ENCODE data around the gene CHCHD3.
"Not testable (repeated sequence)": the region's sequence is repeated elsewhere in the genome, so short reads cannot be mapped to it uniquely, and the experiment has no call there.

Gene CHCHD3

GRCh38 chr7:132906193-132906835 is 175.6 kb downstream of the CHCHD3 start:
- H3K27ac Mint-ChIP-seq, result peak overlapping the region in 1 of 2 donors; percentile 92
- no peaks in the 10 kb centered on the region for H3K27me3 Mint-ChIP-seq
- no peaks in the 10 kb centered on the region for H3K9me3 Mint-ChIP-seq
- no peak for DNase-seq
- H3K4me1 Mint-ChIP-seq (ENCODE audit: low read depth in 2 of 2), result peaks cover 12 to 21% of the 10 kb centered on the region in 2 donors
- H3K4me3 Mint-ChIP-seq, result peak overlapping the region; percentile 21 to 60
- no peak for ATAC-seq (replicated peaks)
- no peaks in the 10 kb centered on the region for H3K36me3 Mint-ChIP-seq (ENCODE audit: insufficient read depth)

- H3K4me3 Mint-ChIP-seq, result peak overlapping the region; percentile 75 to 82
- ATAC-seq (replicated peaks), result not testable (repeated sequence)
These were observed 176.8 kb downstream of the CHCHD3 start for GRCh38 chr7:132905136-132905535.

GRCh38 chr7:132904209-132904608 is 177.7 kb downstream of the CHCHD3 start:
- Mint-ChIP-seq H3K4me3 (no peak overlapping the region), H3K27ac (no peak overlapping the region), H3K36me3 (ENCODE audit: insufficient read depth) (no peaks in the 10 kb centered on the region), H3K27me3 (no peaks in the 10 kb centered on the region), H3K4me1 (ENCODE audit: low read depth in 2 of 2) (peaks cover 10 to 21% of the 10 kb centered on the region in 2 donors), H3K9me3 (no peaks in the 10 kb centered on the region)
- ATAC-seq (replicated peaks) (no peak), DNase-seq (no peak)

More at GRCh38 chr7:132905136-132905535, 176.8 kb downstream of the CHCHD3 start:
- not testable (repeated sequence) for H3K36me3 Mint-ChIP-seq (ENCODE audit: insufficient read depth); H3K9me3 Mint-ChIP-seq; H3K27me3 Mint-ChIP-seq; DNase-seq
- Mint-ChIP-seq H3K4me1 (ENCODE audit: low read depth in 2 of 2) (peaks cover 10 to 21% of the 10 kb centered on the region in 2 donors), H3K27ac (peak overlapping the region; percentile 46 to 92)

- not testable (repeated sequence) for H3K27ac Mint-ChIP-seq; H3K4me3 Mint-ChIP-seq; H3K36me3 Mint-ChIP-seq (ENCODE audit: insufficient read depth); H3K9me3 Mint-ChIP-seq; ATAC-seq (replicated peaks); DNase-seq; H3K27me3 Mint-ChIP-seq
- peaks cover 10 to 21% of the 10 kb centered on the region in 2 donors for H3K4me1 Mint-ChIP-seq (ENCODE audit: low read depth in 2 of 2)
These were observed 179.6 kb downstream of the CHCHD3 start for GRCh38 chr7:132902294-132902693.

- Mint-ChIP-seq H3K27me3 (no peaks in the 10 kb centered on the region), H3K9me3 (no peaks in the 10 kb centered on the region), H3K4me3 (no peak overlapping the region), H3K4me1 (ENCODE audit: low read depth in 2 of 2) (peaks cover 9 to 15% of the 10 kb centered on the region in 2 donors), H3K27ac (no peak overlapping the region), H3K36me3 (ENCODE audit: insufficient read depth) (no peaks in the 10 kb centered on the region)
- ATAC-seq (replicated peaks) (no peak), DNase-seq (no peak)
These were observed 180.6 kb downstream of the CHCHD3 start for GRCh38 chr7:132901241-132901640.

GRCh38 chr7:132899833-132900232 is 182.1 kb downstream of the CHCHD3 start:
- Mint-ChIP-seq H3K4me3 (no peak overlapping the region), H3K27me3 (no peaks in the 10 kb centered on the region), H3K9me3 (no peaks in the 10 kb centered on the region), H3K4me1 (ENCODE audit: low read depth in 2 of 2) (peaks cover 3% of the 10 kb centered on the region in 2 donors), H3K36me3 (ENCODE audit: insufficient read depth) (no peaks in the 10 kb centered on the region), H3K27ac (no peak overlapping the region)
- no peak for ATAC-seq (replicated peaks)
- no peak for DNase-seq

- H3K4me1 Mint-ChIP-seq (ENCODE audit: low read depth in 2 of 2); H3K27me3 Mint-ChIP-seq; H3K27ac Mint-ChIP-seq; DNase-seq; H3K9me3 Mint-ChIP-seq; ATAC-seq (replicated peaks); H3K4me3 Mint-ChIP-seq; H3K36me3 Mint-ChIP-seq (ENCODE audit: insufficient read depth): not testable (repeated sequence)
These were observed 183.2 kb downstream of the CHCHD3 start for GRCh38 chr7:132898641-132899175.

GRCh38 chr7:132897093-132897687 is 184.7 kb downstream of the CHCHD3 start:
- no peak overlapping the region for H3K27ac Mint-ChIP-seq
- DNase-seq (no peak), ATAC-seq (replicated peaks) (no peak)
- no peaks in the 10 kb centered on the region for H3K27me3 Mint-ChIP-seq
- no peak overlapping the region for H3K4me3 Mint-ChIP-seq
- no peaks in the 10 kb centered on the region for H3K9me3 Mint-ChIP-seq
- no peaks in the 10 kb centered on the region for H3K36me3 Mint-ChIP-seq (ENCODE audit: insufficient read depth)
- H3K4me1 Mint-ChIP-seq (ENCODE audit: low read depth in 2 of 2), result peaks cover 0 to 3% of the 10 kb centered on the region in 2 donors

GRCh38 chr7:132895231-132895630 is 186.7 kb downstream of the CHCHD3 start:
- H3K27ac Mint-ChIP-seq, result no peak overlapping the region
- no peaks in the 10 kb centered on the region for H3K27me3 Mint-ChIP-seq
- peaks cover 0 to 3% of the 10 kb centered on the region in 2 donors for H3K4me1 Mint-ChIP-seq (ENCODE audit: low read depth in 2 of 2)
- DNase-seq, result no peak
- H3K36me3 Mint-ChIP-seq (ENCODE audit: insufficient read depth), result no peaks in the 10 kb centered on the region
- H3K9me3 Mint-ChIP-seq, result no peaks in the 10 kb centered on the region
- no peak overlapping the region for H3K4me3 Mint-ChIP-seq
- no peak for ATAC-seq (replicated peaks)

- no peak for ATAC-seq (replicated peaks)
- H3K27ac Mint-ChIP-seq, result no peak overlapping the region
- peaks cover 0 to 3% of the 10 kb centered on the region in 2 donors for H3K4me1 Mint-ChIP-seq (ENCODE audit: low read depth in 2 of 2)
- no peak for DNase-seq
- no peaks in the 10 kb centered on the region for H3K9me3 Mint-ChIP-seq
- H3K36me3 Mint-ChIP-seq (ENCODE audit: insufficient read depth), result no peaks in the 10 kb centered on the region
- H3K4me3 Mint-ChIP-seq, result no peak overlapping the region
- no peaks in the 10 kb centered on the region for H3K27me3 Mint-ChIP-seq
These were observed 188.3 kb downstream of the CHCHD3 start for GRCh38 chr7:132893560-132893959.

- not testable (repeated sequence) for DNase-seq; H3K27ac Mint-ChIP-seq; ATAC-seq (replicated peaks); H3K4me3 Mint-ChIP-seq; H3K9me3 Mint-ChIP-seq; H3K27me3 Mint-ChIP-seq; H3K4me1 Mint-ChIP-seq (ENCODE audit: low read depth in 2 of 2); H3K36me3 Mint-ChIP-seq (ENCODE audit: insufficient read depth)
These were observed 189.1 kb downstream of the CHCHD3 start for GRCh38 chr7:132892744-132893143.

GRCh38 chr7:132891554-132891953 is 190.3 kb downstream of the CHCHD3 start:
- ATAC-seq (replicated peaks), result no peak
- peaks cover 0 to 3% of the 10 kb centered on the region in 2 donors for H3K4me1 Mint-ChIP-seq (ENCODE audit: low read depth in 2 of 2)

GRCh38 chr7:132882714-132883428 is 199.0 kb downstream of the CHCHD3 start:
- H3K4me3 Mint-ChIP-seq, result peak overlapping the region; percentile 35 to 48
- peak overlapping the region; percentile 15 to 86 for H3K27ac Mint-ChIP-seq
- H3K27me3 Mint-ChIP-seq, result no peaks in the 10 kb centered on the region

More at GRCh38 chr7:132891554-132891953, 190.3 kb downstream of the CHCHD3 start:
- H3K4me3 Mint-ChIP-seq, result no peak overlapping the region
- no peaks in the 10 kb centered on the region for H3K27me3 Mint-ChIP-seq
- H3K27ac Mint-ChIP-seq, result no peak overlapping the region
- no peaks in the 10 kb centered on the region for H3K36me3 Mint-ChIP-seq (ENCODE audit: insufficient read depth)
- H3K9me3 Mint-ChIP-seq, result no peaks in the 10 kb centered on the region
- no peak for DNase-seq

More at GRCh38 chr7:132882714-132883428, 199.0 kb downstream of the CHCHD3 start:
- Mint-ChIP-seq H3K4me1 (ENCODE audit: low read depth in 2 of 2) (peaks cover 19 to 26% of the 10 kb centered on the region in 2 donors), H3K9me3 (no peaks in the 10 kb centered on the region), H3K36me3 (ENCODE audit: insufficient read depth) (peaks cover 4% of the 10 kb centered on the region)
- DNase-seq (peak; percentile 3 to 25 (median 7)), ATAC-seq (replicated peaks) (peak; percentile 79)

Data from effector memory CD8-positive, alpha-beta T cell (primary cell).